Measurements from ENCODE around the gene DNPEP.

The DNPEP gene

DNA sequence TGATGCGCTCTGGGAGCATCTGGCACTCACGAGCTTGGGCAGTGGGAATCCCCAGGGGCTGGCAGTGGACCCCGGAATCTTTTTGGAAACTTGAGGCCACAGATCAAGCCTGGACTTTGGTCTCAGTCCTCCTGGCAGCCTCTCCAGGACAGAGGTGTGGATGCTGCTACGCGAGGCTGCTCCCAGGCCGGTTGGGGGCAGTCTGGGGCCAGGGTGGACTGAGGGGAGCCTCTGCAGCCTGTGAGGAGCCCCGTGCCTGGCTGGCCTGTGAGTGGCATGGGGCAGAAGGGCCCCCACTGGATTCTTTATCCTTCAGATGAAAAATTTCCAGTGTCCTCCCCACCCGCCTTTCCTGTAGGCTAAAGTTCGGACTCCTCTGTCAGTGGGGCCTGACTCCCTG lies 17.7 kb upstream of the DNPEP start:
- TF ChIP-seq, protein P1, sequence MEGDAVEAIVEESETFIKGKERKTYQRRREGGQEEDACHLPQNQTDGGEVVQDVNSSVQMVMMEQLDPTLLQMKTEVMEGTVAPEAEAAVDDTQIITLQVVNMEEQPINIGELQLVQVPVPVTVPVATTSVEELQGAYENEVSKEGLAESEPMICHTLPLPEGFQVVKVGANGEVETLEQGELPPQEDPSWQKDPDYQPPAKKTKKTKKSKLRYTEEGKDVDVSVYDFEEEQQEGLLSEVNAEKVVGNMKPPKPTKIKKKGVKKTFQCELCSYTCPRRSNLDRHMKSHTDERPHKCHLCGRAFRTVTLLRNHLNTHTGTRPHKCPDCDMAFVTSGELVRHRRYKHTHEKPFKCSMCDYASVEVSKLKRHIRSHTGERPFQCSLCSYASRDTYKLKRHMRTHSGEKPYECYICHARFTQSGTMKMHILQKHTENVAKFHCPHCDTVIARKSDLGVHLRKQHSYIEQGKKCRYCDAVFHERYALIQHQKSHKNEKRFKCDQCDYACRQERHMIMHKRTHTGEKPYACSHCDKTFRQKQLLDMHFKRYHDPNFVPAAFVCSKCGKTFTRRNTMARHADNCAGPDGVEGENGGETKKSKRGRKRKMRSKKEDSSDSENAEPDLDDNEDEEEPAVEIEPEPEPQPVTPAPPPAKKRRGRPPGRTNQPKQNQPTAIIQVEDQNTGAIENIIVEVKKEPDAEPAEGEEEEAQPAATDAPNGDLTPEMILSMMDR (conservative IDR thresholded peaks at IDR 0.05; ENCODE audit: low read depth, low read length): peak; percentile 26
- no peak for DNase-seq (ENCODE audit: low read depth)
- H3K4me3 ChIP-seq (ENCODE audit: low read length): no peak overlapping the region

DNA sequence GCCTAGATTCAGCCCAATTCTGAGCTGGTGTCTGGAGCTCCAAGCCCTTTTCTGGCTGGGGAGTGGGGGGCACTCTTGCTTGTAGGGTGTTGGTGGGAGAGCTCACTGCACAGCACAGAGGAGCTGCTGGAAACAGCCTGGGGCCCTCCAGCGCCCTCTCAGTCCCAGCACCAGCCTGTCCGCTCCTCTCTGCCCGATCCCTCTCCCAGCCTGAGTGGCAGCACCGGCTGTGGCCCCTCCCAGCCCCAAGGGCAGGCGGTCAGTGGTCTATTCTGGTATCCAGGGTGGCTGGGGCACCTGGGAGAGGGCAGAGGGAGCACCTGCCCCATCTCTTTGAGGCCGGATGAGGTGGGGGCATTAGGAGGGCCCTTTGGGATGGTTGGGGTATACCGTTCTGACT lies 17.2 kb upstream of the DNPEP start:
- no peak overlapping the region for H3K4me3 ChIP-seq (ENCODE audit: low read length)
- DNase-seq (ENCODE audit: low read depth): no peak
- TF ChIP-seq, protein P1 (conservative IDR thresholded peaks at IDR 0.05; ENCODE audit: low read depth, low read length): no peak

DNA sequence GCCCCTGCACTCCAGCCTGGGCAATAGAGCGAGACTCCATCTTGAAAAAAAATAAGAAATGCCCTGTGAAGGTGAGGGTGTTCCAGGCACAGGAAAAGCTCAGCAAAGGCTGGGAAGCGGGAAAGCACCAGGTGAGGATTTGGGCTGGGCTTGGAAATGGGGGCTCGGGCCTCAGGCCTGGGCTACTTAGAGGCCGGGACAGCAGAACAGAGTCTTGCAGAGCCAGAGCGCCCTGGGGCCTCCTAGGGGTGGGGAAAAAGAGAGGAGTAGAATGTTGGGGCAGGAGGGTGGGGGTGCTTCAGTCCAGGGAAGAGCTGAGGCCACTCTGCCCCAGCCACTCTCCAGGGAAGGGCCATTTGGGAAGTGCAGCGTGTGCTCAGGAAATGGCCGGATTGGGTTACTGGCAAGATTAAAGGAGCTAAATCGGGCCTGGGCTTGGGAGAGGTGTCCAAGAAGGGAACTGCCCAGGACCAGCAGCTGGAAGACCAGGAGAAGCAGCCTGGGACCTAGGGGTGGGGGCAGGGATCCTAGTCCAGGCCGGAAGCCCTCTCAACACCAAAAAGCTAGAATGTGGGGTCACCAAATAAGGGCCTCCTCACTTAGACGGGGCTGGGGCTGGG lies 16.7 kb upstream of the DNPEP start:
- no peak for DNase-seq (ENCODE audit: low read depth)
- TF ChIP-seq, protein P1 (conservative IDR thresholded peaks at IDR 0.05; ENCODE audit: low read depth, low read length): no peak
- H3K4me3 ChIP-seq (ENCODE audit: low read length): no peak overlapping the region

DNA sequence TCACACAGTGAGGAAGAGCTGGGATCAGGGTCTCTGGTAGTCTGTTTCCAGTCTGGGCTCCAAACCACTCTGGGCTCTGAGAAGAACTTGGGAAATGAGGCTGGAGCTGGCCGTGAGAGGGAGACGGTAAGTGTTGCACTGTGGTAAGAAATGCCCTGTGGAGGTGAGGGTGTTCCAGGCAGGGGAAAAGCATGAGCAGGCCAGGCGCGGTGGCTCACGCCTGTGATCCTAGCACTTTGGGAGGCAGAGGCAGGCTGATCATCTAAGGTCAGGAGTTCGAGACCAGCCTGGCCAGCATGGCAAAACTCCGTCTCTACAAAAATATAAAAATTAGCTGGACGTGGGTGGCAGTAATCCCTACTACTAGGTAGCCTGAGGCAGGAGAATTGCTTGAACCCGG lies 16.1 kb upstream of the DNPEP start:
- TF ChIP-seq, protein P1 (conservative IDR thresholded peaks at IDR 0.05; ENCODE audit: low read depth, low read length): no peak
- DNase-seq (ENCODE audit: low read depth): no peak
- H3K4me3 ChIP-seq (ENCODE audit: low read length): no peak overlapping the region

DNA sequence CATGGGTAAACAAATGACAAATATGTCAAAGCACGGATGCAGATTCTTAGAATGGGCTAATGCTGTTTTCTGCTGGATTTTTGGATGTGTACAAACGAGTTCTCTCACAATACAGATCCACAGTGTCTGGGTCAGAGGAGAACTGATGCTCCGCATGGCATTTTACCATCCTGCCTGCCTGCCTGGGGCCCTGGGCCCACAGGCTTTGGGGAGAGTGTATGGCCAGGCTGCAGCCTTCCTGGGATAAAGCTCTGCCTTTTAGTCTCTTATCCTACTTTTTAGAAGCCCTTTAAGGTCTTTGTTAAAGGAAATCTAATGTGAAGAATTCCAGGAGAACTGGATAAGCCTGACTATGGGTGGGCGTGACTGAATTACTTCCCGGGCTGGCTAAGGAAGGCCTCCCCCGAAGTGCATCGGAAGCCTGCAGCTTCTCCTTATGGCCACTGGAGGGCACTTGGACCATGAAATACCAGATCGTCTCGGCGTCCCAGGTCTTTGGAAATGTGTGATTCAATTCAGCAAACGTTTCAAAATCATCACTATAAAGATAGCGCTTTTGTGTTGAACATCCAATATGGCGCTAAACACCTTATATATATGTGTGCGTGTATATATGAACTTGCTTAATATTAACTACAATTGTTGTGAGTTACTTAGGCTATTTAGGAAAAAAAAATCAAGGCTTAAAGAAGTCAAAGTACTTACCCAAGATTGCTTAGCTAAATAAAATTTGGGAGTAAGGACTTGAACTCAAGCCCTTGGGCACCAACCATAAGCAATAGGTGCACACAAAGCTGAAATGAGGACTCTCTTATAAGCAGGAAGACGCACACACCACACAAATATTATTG lies 15.2 kb upstream of the DNPEP start:
- peak; percentile 33 for DNase-seq (ENCODE audit: low read depth)
- TF ChIP-seq, protein P1 (conservative IDR thresholded peaks at IDR 0.05; ENCODE audit: low read depth, low read length): peak; percentile 96
- no peak overlapping the region for H3K4me3 ChIP-seq (ENCODE audit: low read length)

DNA sequence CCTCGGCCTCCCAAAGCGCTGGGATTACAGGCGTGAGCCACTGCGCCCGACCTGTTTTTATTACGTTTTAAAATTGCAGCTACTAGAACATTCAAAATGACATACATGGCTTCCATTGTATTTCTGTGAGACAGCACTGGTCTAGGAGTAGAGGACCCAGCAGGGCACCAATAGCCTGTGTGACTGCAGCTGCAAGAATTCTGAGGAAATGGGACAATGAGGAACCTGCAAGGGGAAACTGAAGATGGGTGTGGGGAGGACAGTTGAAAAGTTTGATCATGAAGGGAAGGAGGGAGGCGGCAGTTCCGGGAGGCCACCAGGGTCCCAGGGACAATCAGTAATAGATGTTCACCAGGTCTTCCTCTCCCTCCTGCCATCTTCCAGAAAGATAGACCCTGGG lies 13.9 kb upstream of the DNPEP start:
- no peak for DNase-seq (ENCODE audit: low read depth)
- TF ChIP-seq, protein P1 (conservative IDR thresholded peaks at IDR 0.05; ENCODE audit: low read depth, low read length): no peak
- H3K4me3 ChIP-seq (ENCODE audit: low read length): no peak overlapping the region

DNA sequence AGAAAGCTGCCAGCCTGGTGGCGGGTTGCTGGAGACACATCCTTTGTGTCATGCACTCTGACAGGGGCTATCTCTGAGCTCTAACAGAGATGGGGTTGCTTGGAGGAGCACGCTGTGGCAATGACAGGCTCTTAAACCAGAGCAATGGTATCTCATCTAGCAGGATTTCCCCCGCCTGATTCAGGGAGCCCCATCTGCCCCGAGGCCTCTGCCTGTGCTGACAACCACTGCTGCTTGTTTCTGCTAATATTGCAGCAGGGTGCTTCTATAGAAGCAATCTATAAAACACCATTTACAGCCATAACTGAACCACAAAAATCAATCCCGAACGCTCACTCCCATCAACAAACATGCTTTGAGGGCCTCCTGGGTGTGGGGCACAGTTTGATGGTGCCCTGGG lies 12.8 kb upstream of the DNPEP start:
- no peak for DNase-seq (ENCODE audit: low read depth)
- H3K4me3 ChIP-seq (ENCODE audit: low read length): no peak overlapping the region
- TF ChIP-seq, protein P1 (conservative IDR thresholded peaks at IDR 0.05; ENCODE audit: low read depth, low read length): no peak
